Prostate gland (tissue), 2 donors: ENCODE results near the gene ACTG2.
A peak's percentile ranks its signal among the peaks of the same experiment; 100 is the strongest.

Experiments used
- POLR2A ChIP-seq: fragments of 450-650 bp; IDR thresholded peaks from one replicate; pipeline ENCODE4 v1.6.1; 2016; ENCODE audit warnings: antibody characterized with exemption, mild to moderate bottlenecking
- POLR2AphosphoS5 ChIP-seq: sonication (generic); formaldehyde crosslinking; IDR thresholded peaks from one replicate; pipeline ENCODE4 v1.6.1; 2017; ENCODE audit warnings: antibody characterized with exemption
- TF ChIP-seq, protein P1 (sequence below), 4 experiments: fragments of 200-600 bp in 2 of 4; fragments of 450-650 bp in 2 of 4; sonication (generic) in 2 of 4; IDR thresholded peaks; 1 replicate in 3 of 4; 2 replicates in 1 of 4; pipeline ENCODE4 v1.5.1; 2016 to 2019; ENCODE audit warnings: antibody characterized with exemption in 4 of 4, mild to moderate bottlenecking in 2 of 4, moderate library complexity in 2 of 4

DNA sequence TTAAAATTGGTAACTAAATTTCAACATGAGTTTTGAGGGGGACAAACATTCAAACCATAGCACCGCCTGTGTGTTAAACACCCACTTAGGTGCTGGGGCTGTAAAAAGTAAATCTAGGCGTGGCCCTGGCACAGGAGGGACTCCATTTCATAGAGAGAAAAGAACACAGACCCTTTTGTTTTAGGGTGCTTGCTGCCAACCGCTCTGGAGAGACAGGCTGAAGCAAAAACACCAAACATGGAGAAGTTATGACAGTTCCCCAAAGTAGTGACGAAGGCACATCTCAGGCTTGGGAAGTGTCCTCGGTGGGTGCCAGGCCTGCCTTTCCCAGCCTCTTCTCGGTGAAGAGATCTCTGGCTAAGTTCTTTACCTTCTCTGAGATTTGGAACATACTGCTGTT is 5.1 kb downstream of the ACTG2 start:
- peak; percentile 57 for TF ChIP-seq POLR2AphosphoS5
- TF ChIP-seq, protein P1, sequence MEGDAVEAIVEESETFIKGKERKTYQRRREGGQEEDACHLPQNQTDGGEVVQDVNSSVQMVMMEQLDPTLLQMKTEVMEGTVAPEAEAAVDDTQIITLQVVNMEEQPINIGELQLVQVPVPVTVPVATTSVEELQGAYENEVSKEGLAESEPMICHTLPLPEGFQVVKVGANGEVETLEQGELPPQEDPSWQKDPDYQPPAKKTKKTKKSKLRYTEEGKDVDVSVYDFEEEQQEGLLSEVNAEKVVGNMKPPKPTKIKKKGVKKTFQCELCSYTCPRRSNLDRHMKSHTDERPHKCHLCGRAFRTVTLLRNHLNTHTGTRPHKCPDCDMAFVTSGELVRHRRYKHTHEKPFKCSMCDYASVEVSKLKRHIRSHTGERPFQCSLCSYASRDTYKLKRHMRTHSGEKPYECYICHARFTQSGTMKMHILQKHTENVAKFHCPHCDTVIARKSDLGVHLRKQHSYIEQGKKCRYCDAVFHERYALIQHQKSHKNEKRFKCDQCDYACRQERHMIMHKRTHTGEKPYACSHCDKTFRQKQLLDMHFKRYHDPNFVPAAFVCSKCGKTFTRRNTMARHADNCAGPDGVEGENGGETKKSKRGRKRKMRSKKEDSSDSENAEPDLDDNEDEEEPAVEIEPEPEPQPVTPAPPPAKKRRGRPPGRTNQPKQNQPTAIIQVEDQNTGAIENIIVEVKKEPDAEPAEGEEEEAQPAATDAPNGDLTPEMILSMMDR (IDR thresholded peaks at IDR 0.05): no peak
- no peak for TF ChIP-seq POLR2A
